Neuronal stem cell (in vitro differentiated cells): Measurements from ENCODE around the gene SH2D2A.

Experiments
- DNase-seq: peaks from one replicate; pipeline ENCODE4 v3.0.0-alpha.2; 2013; ENCODE audit warnings: low spot score
- H2AFZ ChIP-seq: one replicate; pipeline ENCODE4 v1.6.1; 2013; ENCODE audit warnings: mild to moderate bottlenecking, low read length, inconsistent platforms
- H2AK5ac ChIP-seq: 2 replicates; pipeline ENCODE4 v1.6.1; 2013; ENCODE audit warnings: low read depth, mild to moderate bottlenecking, inconsistent platforms, low read length, moderate library complexity, mixed read lengths
- H2BK120ac ChIP-seq: 2 replicates; pipeline ENCODE4 v1.6.1; 2013; ENCODE audit warnings: low read depth, mild to moderate bottlenecking, inconsistent platforms, low read length, moderate library complexity, mixed read lengths
- H2BK12ac ChIP-seq: one replicate; pipeline ENCODE4 v1.6.1; 2013; ENCODE audit warnings: low read length, inconsistent platforms
- H2BK15ac ChIP-seq: 2 replicates; pipeline ENCODE4 v1.6.1; 2013; ENCODE audit warnings: mild to moderate bottlenecking, low read length, inconsistent platforms, mixed read lengths
- H2BK5ac ChIP-seq: one replicate; pipeline ENCODE4 v1.6.1; 2013; ENCODE audit warnings: inconsistent platforms, mild to moderate bottlenecking, low read length, moderate library complexity
- H3K14ac ChIP-seq: one replicate; pipeline ENCODE4 v1.6.1; 2013; ENCODE audit warnings: low read length, inconsistent platforms
- H3K18ac ChIP-seq: 2 replicates; pipeline ENCODE4 v1.6.1; 2013; ENCODE audit warnings: low read length, inconsistent platforms
- H3K23ac ChIP-seq: 2 replicates; pipeline ENCODE4 v1.6.1; 2013; ENCODE audit warnings: low read depth, mild to moderate bottlenecking, mixed read lengths, low read length, inconsistent platforms; ENCODE audit not compliant: poor library complexity
- H3K27ac ChIP-seq: replicated peaks from 3 replicates; pipeline ENCODE4 v1.5.1; 2013; ENCODE audit warnings: low read length, inconsistent platforms
- H3K27me3 ChIP-seq, 3 experiments: 2 replicates each; pipeline ENCODE4 v1.6.1; 2013; ENCODE audit warnings: low read length in 3 of 3, mild to moderate bottlenecking in 2 of 3, inconsistent platforms in 1 of 3, low read depth in 1 of 3, mixed read lengths in 1 of 3, moderate library complexity in 1 of 3; ENCODE audit not compliant: control insufficient read depth in 3 of 3, insufficient read depth in 3 of 3
- H3K36me3 ChIP-seq, 2 donors: replicated peaks in 1 of 2; 2 replicates each; pipeline ENCODE4 v1.6.1; 2013; ENCODE audit warnings: low read length in 2 of 2; ENCODE audit not compliant: control insufficient read depth in 2 of 2, insufficient read depth in 2 of 2
- H3K4ac ChIP-seq: 2 replicates; pipeline ENCODE4 v1.6.1; 2013; ENCODE audit warnings: inconsistent platforms, mild to moderate bottlenecking, low read length, moderate library complexity
- H3K4me1 ChIP-seq, 2 donors: 1 replicate in 1 of 2; 2 replicates in 1 of 2; pipeline ENCODE4 v1.6.1; 2013; ENCODE audit warnings: low read length in 2 of 2, low read depth in 1 of 2; ENCODE audit not compliant: control insufficient read depth in 2 of 2, insufficient read depth in 1 of 2
- H3K4me2 ChIP-seq: one replicate; pipeline ENCODE4 v1.6.1; 2013; ENCODE audit warnings: mild to moderate bottlenecking, low read length, inconsistent platforms; ENCODE audit not compliant: insufficient read depth, poor library complexity, severe bottlenecking
- H3K4me3 ChIP-seq, 2 donors: 2 replicates each; pipeline ENCODE4 v1.5.1; 2013; ENCODE audit warnings: low read length in 2 of 2, mild to moderate bottlenecking in 2 of 2, inconsistent platforms in 1 of 2, moderate library complexity in 1 of 2
- H3K79me1 ChIP-seq: one replicate; pipeline ENCODE4 v1.6.1; 2013; ENCODE audit warnings: low read depth, mild to moderate bottlenecking, inconsistent platforms, low read length, moderate library complexity
- H3K9ac ChIP-seq: one replicate; pipeline ENCODE4 v1.6.1; 2013; ENCODE audit warnings: mild to moderate bottlenecking, low read depth, low read length, inconsistent platforms; ENCODE audit not compliant: poor library complexity
- H3K9me3 ChIP-seq, 2 donors: replicated peaks in 1 of 2; 2 replicates each; pipeline versions ENCODE3 to v1.6.1; 2013; ENCODE audit warnings: low read length in 2 of 2, mild to moderate bottlenecking in 2 of 2, inconsistent platforms in 1 of 2, low read depth in 1 of 2, mixed read lengths in 1 of 2, moderate library complexity in 1 of 2; ENCODE audit not compliant: control insufficient read depth in 2 of 2, insufficient read depth in 1 of 2
- H4K8ac ChIP-seq: one replicate; pipeline ENCODE4 v1.6.1; 2013; ENCODE audit warnings: low read depth, mild to moderate bottlenecking, inconsistent platforms, low read length, moderate library complexity
- H4K91ac ChIP-seq: one replicate; pipeline ENCODE4 v1.6.1; 2013; ENCODE audit warnings: low read length, low read depth, mild to moderate bottlenecking, inconsistent platforms; ENCODE audit not compliant: poor library complexity
- WGBS, 2 donors: extraction: QIAGEN DNeasy Blood & Tissue Kit; methylation state at CpG; one replicate each; pipeline ENCODE4 v1.1.7; 2013; ENCODE audit warnings: missing lambda C conversion rate in 2 of 2, mixed read lengths in 1 of 2; ENCODE audit not compliant: insufficient read length in 2 of 2, insufficient replicate concordance in 1 of 2; ENCODE audit errors: extremely low coverage in 2 of 2; 5-methylcytosine and 5-hydroxymethylcytosine counted together

SH2D2A gene

GRCh38 chr1:156823210-156823790, 6.7 kb upstream of the SH2D2A start:
- Histone ChIP-seq H4K91ac (no peak overlapping the region), H3K9ac (no peak overlapping the region), H2BK12ac (no peak overlapping the region), H2BK120ac (no peak overlapping the region), H3K4ac (no peak overlapping the region), H2AFZ (no peak overlapping the region), H3K4me3 (no peak overlapping the region), H3K9me3 (no peaks in the 10 kb centered on the region), H3K36me3 (no peaks in the 10 kb centered on the region), H3K27ac (no peak overlapping the region), H3K14ac (no peak overlapping the region), H3K79me1 (no peaks in the 10 kb centered on the region), H3K23ac (no peak overlapping the region), H2BK5ac (no peak overlapping the region), H2BK15ac (no peak overlapping the region), H3K4me2 (no peak overlapping the region), H2AK5ac (no peak overlapping the region), H4K8ac (no peak overlapping the region), H3K4me1 (no peaks in the 10 kb centered on the region), H3K27me3 (peaks cover 0 to 35% (median 0%) of the 10 kb centered on the region in 3 experiments), H3K18ac (no peak overlapping the region)
- no CpG with 5 or more reads among the region's 5 CpGs for WGBS, 2 donors
- no peak for DNase-seq

GRCh38 chr1:156822680-156823079, 6.0 kb upstream of the SH2D2A start:
- Histone ChIP-seq H3K27ac (no peak overlapping the region), H4K91ac (no peak overlapping the region), H3K9me3 (no peaks in the 10 kb centered on the region), H3K79me1 (no peaks in the 10 kb centered on the region), H2BK12ac (no peak overlapping the region), H2BK120ac (no peak overlapping the region), H2AFZ (no peak overlapping the region), H3K23ac (no peak overlapping the region), H3K27me3 (peaks cover 0 to 31% (median 0%) of the 10 kb centered on the region in 3 experiments), H3K14ac (no peak overlapping the region), H3K36me3 (no peaks in the 10 kb centered on the region), H3K9ac (no peak overlapping the region), H2AK5ac (no peak overlapping the region), H3K4me3 (no peak overlapping the region), H4K8ac (no peak overlapping the region), H3K4me1 (no peaks in the 10 kb centered on the region), H2BK15ac (no peak overlapping the region), H3K4me2 (no peak overlapping the region), H2BK5ac (no peak overlapping the region), H3K18ac (no peak overlapping the region), H3K4ac (no peak overlapping the region)
- no CpG with 5 or more reads among the region's 1 CpG for WGBS, 2 donors
- DNase-seq = no peak

GRCh38 chr1:156821801-156822200, 5.2 kb upstream of the SH2D2A start:
- H2AFZ ChIP-seq = no peak overlapping the region
- no CpG with 5 or more reads among the region's 4 CpGs for WGBS, 2 donors
- no peak overlapping the region for H3K4ac ChIP-seq
- no peak overlapping the region for H3K27ac ChIP-seq
- no peak overlapping the region for H3K23ac ChIP-seq
- H3K14ac ChIP-seq = no peak overlapping the region
- no peak overlapping the region for H3K18ac ChIP-seq
- H2BK15ac ChIP-seq = no peak overlapping the region
- no peak overlapping the region for H3K4me2 ChIP-seq
- peaks cover 0 to 35% (median 0%) of the 10 kb centered on the region in 3 experiments for H3K27me3 ChIP-seq
- no peaks in the 10 kb centered on the region for H3K36me3 ChIP-seq
- no peak for DNase-seq
- H3K4me3 ChIP-seq = no peak overlapping the region
- no peak overlapping the region for H4K8ac ChIP-seq
- H2BK12ac ChIP-seq = no peak overlapping the region
- H3K79me1 ChIP-seq = no peaks in the 10 kb centered on the region
- H3K9me3 ChIP-seq = no peaks in the 10 kb centered on the region
- no peak overlapping the region for H2BK120ac ChIP-seq
- no peak overlapping the region for H3K9ac ChIP-seq
- H2AK5ac ChIP-seq = no peak overlapping the region
- H4K91ac ChIP-seq = no peak overlapping the region
- no peak overlapping the region for H2BK5ac ChIP-seq
- H3K4me1 ChIP-seq = no peaks in the 10 kb centered on the region

GRCh38 chr1:156815961-156816422, 656 bp downstream of the SH2D2A start:
- Histone ChIP-seq H3K27ac (no peak overlapping the region), H3K23ac (peak overlapping the region; percentile 25), H2AFZ (peak overlapping the region; percentile 50), H3K9ac (no peak overlapping the region), H3K9me3 (no peaks in the 10 kb centered on the region), H3K4me2 (no peak overlapping the region), H3K18ac (peak overlapping the region; percentile 48), H3K27me3 (peaks cover 0 to 54% (median 19%) of the 10 kb centered on the region in 3 experiments), H3K79me1 (no peaks in the 10 kb centered on the region), H3K4ac (no peak overlapping the region), H2BK15ac (peak overlapping the region; percentile 88), H3K4me1 (peaks cover 9 to 13% of the 10 kb centered on the region in 2 donors), H3K4me3 (peak overlapping the region in 1 of 2 donors; percentile 38), H4K8ac (no peak overlapping the region), H4K91ac (peak overlapping the region; percentile 83), H2AK5ac (peak overlapping the region; percentile 71), H2BK12ac (no peak overlapping the region), H2BK5ac (no peak overlapping the region), H2BK120ac (peak overlapping the region; percentile 36), H3K36me3 (no peaks in the 10 kb centered on the region), H3K14ac (peak overlapping the region; percentile 10)
- no CpG with 5 or more reads among the region's 10 CpGs for WGBS, 2 donors
- DNase-seq = no peak
